B cell (primary cell): ENCODE data around the gene PELI2.

Source experiments
- CTCF ChIP-seq: fragments of 200-600 bp; IDR thresholded peaks from one replicate; pipeline ENCODE4 v1.8.0; 2022; ENCODE audit warnings: antibody characterized with exemption, mild to moderate bottlenecking
- EZH2 ChIP-seq: IDR thresholded peaks from 2 replicates; pipeline ENCODE4 v1.6.1; 2012; ENCODE audit warnings: borderline replicate concordance, low read depth, mild to moderate bottlenecking, moderate library complexity, low read length; ENCODE audit not compliant: insufficient read depth, poor library complexity, severe bottlenecking

GRCh38 chr14:56098021-56098420 lies 20.2 kb upstream of the PELI2 start:
- TF ChIP-seq EZH2: no peak
- TF ChIP-seq CTCF: no peak
